CD4-positive, alpha-beta T cell (primary cell): ENCODE measurements around the gene PLG. TPM values are rescaled to one million over a fixed set of nuclear protein-coding genes. Genes with fewer than 3 reads are reported as not detected.

ENCODE experiments used
- ATAC-seq: fragments of 200-7000 bp; cut with Tn5 transposase; one replicate; pipeline ENCODE4 v1.10.0; 2022; ENCODE audit warnings: mild to moderate bottlenecking; ENCODE audit not compliant: poor library complexity
- CTCF ChIA-PET: fragments of 350-600 bp; sonication (Branson Sonifier 250); formaldehyde crosslinking; loops from one replicate; lab custom pipeline; 2021; ENCODE audit warnings: antibody characterized with exemption, inconsistent platforms; lab: Charles Lee
- POLR2A ChIA-PET: fragments of 350-600 bp; sonication (Branson Sonifier 250); formaldehyde crosslinking; loops from one replicate; lab custom pipeline; 2021; ENCODE audit warnings: antibody characterized with exemption, inconsistent platforms; lab: Charles Lee
- DNase-seq, 14 experiments: peaks; one replicate each; pipeline ENCODE4 v3.0.0-alpha.2; 2013 to 2020; ENCODE audit warnings: mixed read lengths in 2 of 14
- H3K27ac ChIP-seq, 2 donors: one replicate each; pipeline versions ENCODE4 v1.5.1 to v1.7.0; 2013; ENCODE audit warnings: low read length in 2 of 2, low read depth in 1 of 2, mild to moderate bottlenecking in 1 of 2
- H3K27me3 ChIP-seq, 2 experiments: 1 replicate in 1 of 2; 2 replicates in 1 of 2; pipeline versions ENCODE4 v1.6.1 to v1.7.0; 2013; ENCODE audit warnings: low read length in 2 of 2, control low read depth in 1 of 2, mild to moderate bottlenecking in 1 of 2, moderate library complexity in 1 of 2; ENCODE audit not compliant: insufficient read depth in 2 of 2, control insufficient read depth in 1 of 2
- H3K36me3 ChIP-seq: one replicate; pipeline ENCODE4 v1.6.1; 2013; ENCODE audit warnings: low read length, control low read depth; ENCODE audit not compliant: insufficient read depth
- H3K4me1 ChIP-seq: one replicate; pipeline ENCODE4 v1.6.1; 2013; ENCODE audit warnings: low read length, control low read depth; ENCODE audit not compliant: insufficient read depth
- H3K4me3 ChIP-seq: one replicate; pipeline ENCODE4 v1.5.1; 2013; ENCODE audit warnings: mild to moderate bottlenecking, low read length, moderate library complexity
- H3K9me3 ChIP-seq, 2 experiments: 1 replicate in 1 of 2; 2 replicates in 1 of 2; pipeline versions ENCODE4 v1.6.1 to v1.7.0; 2013; ENCODE audit warnings: low read length in 2 of 2, mild to moderate bottlenecking in 2 of 2, control low read depth in 1 of 2, moderate library complexity in 1 of 2; ENCODE audit not compliant: control insufficient read depth in 1 of 2, insufficient read depth in 1 of 2
- H3K27ac Mint-ChIP-seq: one replicate; pipeline ENCODE4 v1.8.0; 2020; ENCODE audit warnings: mixed read lengths
- H3K27me3 Mint-ChIP-seq: one replicate; pipeline ENCODE4 v1.8.0; 2021; ENCODE audit warnings: mixed read lengths
- H3K36me3 Mint-ChIP-seq: one replicate; pipeline ENCODE4 v1.8.0; 2021; ENCODE audit warnings: low read depth, mixed read lengths
- H3K4me1 Mint-ChIP-seq: one replicate; pipeline ENCODE4 v1.8.0; 2021; ENCODE audit warnings: low read depth, mixed read lengths
- H3K4me3 Mint-ChIP-seq: one replicate; pipeline ENCODE4 v1.8.0; 2020; ENCODE audit warnings: mild to moderate bottlenecking, mixed read lengths
- H3K9me3 Mint-ChIP-seq: one replicate; pipeline ENCODE4 v1.8.0; 2020; ENCODE audit warnings: mixed read lengths
- CTCF ChIP-seq: fragments of 200-600 bp; IDR thresholded peaks from one replicate; pipeline ENCODE4 v1.8.0; 2022; ENCODE audit warnings: antibody characterized with exemption, mild to moderate bottlenecking
- intact Hi-C, 2 experiments: fragments of 100-400 bp; cut with DNase I in 1 of 2; cut with micrococcal nuclease in 1 of 2; formaldehyde crosslinking; loops; one replicate each; pipeline versions ENCODE4 v1.15.1 to v1.9.0; 2023 to 2025; cut with DNase I, micrococcal nuclease
- total RNA-seq, 174 experiments: library from RNA in 2 of 174; stranded (reverse) in 2 of 174; gene quantifications; one replicate each; pipeline ENCODE4 v1.2.3 and lab custom pipeline; 2021 to 2026

The PLG gene
- total RNA-seq, 2 experiments from 2014 or later, result not detected

GRCh38 chr6:160791981-160792418 is 90.0 kb downstream of the PLG start:
- no peak for DNase-seq
- ChIA-PET POLR2A (no interaction called here), CTCF (no interaction called here)
- Mint-ChIP-seq H3K27ac (no peak overlapping the region), H3K27me3 (peaks cover 9% of the 10 kb centered on the region), H3K9me3 (no peaks in the 10 kb centered on the region), H3K4me1 (peaks cover 5% of the 10 kb centered on the region), H3K4me3 (no peak overlapping the region), H3K36me3 (no peaks in the 10 kb centered on the region)
- Histone ChIP-seq H3K27me3 (no peaks in the 10 kb centered on the region), H3K4me1 (no peaks in the 10 kb centered on the region), H3K36me3 (no peaks in the 10 kb centered on the region), H3K27ac (no peak overlapping the region), H3K4me3 (no peak overlapping the region), H3K9me3 (no peaks in the 10 kb centered on the region)
- no peak for ATAC-seq
- intact Hi-C loops, result no loop called here
- no peak for TF ChIP-seq CTCF

GRCh38 chr6:160792708-160793107 is 90.7 kb downstream of the PLG start:
- no peak for ATAC-seq
- Histone ChIP-seq H3K4me3 (no peak overlapping the region), H3K9me3 (peaks cover 0 to 4% of the 10 kb centered on the region in 2 experiments), H3K27me3 (no peaks in the 10 kb centered on the region), H3K27ac (no peak overlapping the region), H3K4me1 (no peaks in the 10 kb centered on the region), H3K36me3 (no peaks in the 10 kb centered on the region)
- no peak for TF ChIP-seq CTCF
- intact Hi-C loops, result no loop called here
- no peaks in the 10 kb centered on the region for H3K36me3 Mint-ChIP-seq
- peaks cover 4% of the 10 kb centered on the region for H3K27me3 Mint-ChIP-seq
- DNase-seq, result no peak
- no peak overlapping the region for H3K27ac Mint-ChIP-seq
- H3K9me3 Mint-ChIP-seq, result no peaks in the 10 kb centered on the region
- POLR2A ChIA-PET, result no interaction called here
- CTCF ChIA-PET, result no interaction called here
- H3K4me1 Mint-ChIP-seq, result peaks cover 5% of the 10 kb centered on the region
- no peak overlapping the region for H3K4me3 Mint-ChIP-seq

- Mint-ChIP-seq H3K36me3 (no peaks in the 10 kb centered on the region), H3K9me3 (no peaks in the 10 kb centered on the region), H3K4me1 (peaks cover 5% of the 10 kb centered on the region), H3K4me3 (no peak overlapping the region), H3K27ac (no peak overlapping the region), H3K27me3 (no peaks in the 10 kb centered on the region)
- no peak for ATAC-seq
- no peaks in the 10 kb centered on the region for H3K4me1 ChIP-seq
- H3K27ac ChIP-seq, result no peak overlapping the region
- no peaks in the 10 kb centered on the region for H3K36me3 ChIP-seq
- H3K4me3 ChIP-seq, result no peak overlapping the region
- intact Hi-C loops, result no loop called here
- H3K9me3 ChIP-seq, result peaks cover 0 to 9% of the 10 kb centered on the region in 2 experiments
- POLR2A ChIA-PET, result no interaction called here
- no peaks in the 10 kb centered on the region for H3K27me3 ChIP-seq
- CTCF ChIA-PET, result no interaction called here
- TF ChIP-seq CTCF, result no peak
- DNase-seq, result no peak
These were observed 91.6 kb downstream of the PLG start for GRCh38 chr6:160793652-160794051.
